Kasumi-1 (cell line): ENCODE results near the gene ARHGAP10.
"Not testable (repeated sequence)": the region's sequence is repeated elsewhere in the genome, so short reads cannot be mapped to it uniquely, and the experiment has no call there.

Experiments used
- DNase-seq, 2 experiments: peaks; one replicate each; lab custom pipeline; 2025; lab: John Stamatoyannopoulos, UW

ARHGAP10 gene

GRCh38 chr4:147912106-147912505, 180.2 kb downstream of the ARHGAP10 start:
- not testable (repeated sequence) for DNase-seq

DNA sequence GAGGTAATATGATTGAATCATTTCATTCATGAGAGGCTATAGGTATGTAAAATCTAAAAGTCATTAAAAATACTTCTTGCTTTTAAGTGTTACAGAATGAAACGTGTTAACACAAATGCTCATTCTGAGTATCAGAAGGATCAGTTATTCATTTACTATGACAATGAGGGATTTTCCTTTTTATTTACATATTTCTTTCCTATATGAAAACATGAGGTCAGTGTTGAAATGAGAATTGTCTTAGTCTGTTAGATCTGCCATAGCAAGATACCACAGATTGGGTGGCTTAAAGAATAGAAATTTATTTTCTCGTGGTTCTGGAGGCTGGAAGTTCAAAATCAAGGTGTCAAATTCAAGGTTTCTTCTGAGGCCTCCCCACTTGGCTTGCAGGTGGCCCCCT, 181.2 kb downstream of the ARHGAP10 start:
- DNase-seq = no peak

DNA sequence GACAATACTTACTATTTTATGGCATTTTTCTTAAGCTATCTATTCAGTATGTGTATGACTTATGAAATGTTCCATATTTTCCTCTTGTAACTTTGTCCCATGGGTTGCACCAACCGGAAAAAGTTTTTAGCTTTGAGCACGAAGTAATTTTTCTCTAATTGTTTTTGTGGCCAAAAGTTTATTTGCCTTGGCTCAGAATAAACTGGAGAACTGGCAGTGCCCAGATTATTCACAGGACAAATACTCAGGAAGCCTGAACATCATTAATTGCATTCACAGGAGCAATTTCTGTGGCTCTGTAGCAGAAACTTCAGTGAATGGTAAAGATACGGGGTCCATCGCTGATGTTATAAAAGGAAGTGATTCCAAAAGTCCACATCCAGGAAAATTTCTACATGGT, 184.5 kb downstream of the ARHGAP10 start:
- DNase-seq = no peak

- DNase-seq = no peak
Observed at GRCh38 chr4:147923381-147923780, 191.5 kb downstream of the ARHGAP10 start.

DNA sequence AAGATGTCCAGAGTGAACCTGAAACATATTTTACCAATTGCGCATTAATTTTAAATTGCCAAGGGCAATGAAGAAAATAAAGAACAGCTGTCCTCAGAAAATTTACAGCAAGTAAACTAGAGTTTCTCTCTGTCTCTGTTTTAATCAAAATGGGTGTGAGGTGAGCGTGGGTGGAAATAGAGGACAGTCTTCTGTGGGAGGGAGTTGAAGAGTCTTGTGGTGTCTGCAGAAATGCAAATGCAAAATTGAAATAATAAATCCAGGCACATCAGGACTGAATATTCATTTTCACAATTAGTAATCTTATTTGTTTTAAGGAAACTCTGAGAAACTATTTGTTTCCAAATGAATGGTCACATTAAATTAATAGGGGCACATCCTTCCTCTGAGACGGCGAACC, 192.0 kb downstream of the ARHGAP10 start:
- no peak for DNase-seq

DNA sequence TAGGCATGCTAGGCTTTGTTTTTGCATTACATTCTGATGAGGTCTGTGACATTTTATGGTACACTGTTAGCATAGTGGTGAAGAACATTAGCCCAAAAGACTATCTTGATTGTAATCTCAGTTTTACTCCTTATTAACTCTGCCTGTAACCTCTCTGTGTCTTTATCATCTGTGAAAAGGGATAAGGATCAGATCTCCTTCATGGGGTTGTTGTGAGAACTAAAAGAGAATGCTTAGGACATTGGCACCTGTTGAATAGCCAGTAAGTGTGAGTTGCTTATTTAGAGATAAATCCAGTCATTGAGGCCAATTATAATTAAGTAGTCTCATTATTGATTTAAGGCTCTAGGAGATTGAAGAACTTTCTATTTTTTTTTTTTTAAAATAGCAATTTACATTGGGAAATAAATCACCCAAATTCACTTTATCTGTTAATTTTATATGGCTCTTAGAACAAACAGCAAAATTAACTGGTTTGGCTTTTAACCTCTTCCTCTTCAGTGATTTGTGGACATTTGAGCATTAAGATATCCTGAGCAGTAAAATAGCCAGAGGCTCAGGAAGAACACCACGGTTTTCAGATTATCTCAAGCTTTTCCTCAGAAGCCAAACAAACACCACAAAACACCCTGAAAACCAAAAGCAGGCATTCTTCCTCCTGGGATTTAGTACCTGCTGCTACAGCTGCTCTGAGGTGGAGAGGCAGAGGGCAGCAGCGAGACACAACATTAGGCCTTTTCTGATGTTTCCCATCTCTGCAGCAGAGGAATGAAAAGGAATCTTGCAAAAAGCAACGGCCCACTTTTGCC, 192.9 kb downstream of the ARHGAP10 start:
- DNase-seq = peak; percentile 29 to 38

- no peak for DNase-seq
Observed at GRCh38 chr4:147927377-147928137, 195.7 kb downstream of the ARHGAP10 start.

- no peak for DNase-seq
Observed at GRCh38 chr4:147928400-147928799, 196.5 kb downstream of the ARHGAP10 start.

DNA sequence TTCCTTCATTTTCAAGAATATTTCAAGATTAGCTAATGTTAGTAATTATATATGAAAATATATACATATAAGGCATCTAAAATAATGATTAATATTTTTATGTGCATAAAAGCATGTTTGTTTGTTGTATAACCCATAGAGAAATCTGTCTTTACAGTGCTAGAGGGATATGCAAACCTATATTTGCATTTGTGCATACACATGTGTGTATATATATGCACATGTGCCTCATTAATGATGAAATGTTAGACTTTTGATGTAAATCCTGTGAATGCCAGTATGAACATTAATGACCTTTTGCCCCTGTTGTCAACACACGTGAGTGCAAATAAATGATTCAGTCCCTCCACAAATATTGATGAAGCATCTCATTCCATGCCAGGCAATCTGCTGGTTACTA, 197.9 kb downstream of the ARHGAP10 start:
- DNase-seq = no peak

DNA sequence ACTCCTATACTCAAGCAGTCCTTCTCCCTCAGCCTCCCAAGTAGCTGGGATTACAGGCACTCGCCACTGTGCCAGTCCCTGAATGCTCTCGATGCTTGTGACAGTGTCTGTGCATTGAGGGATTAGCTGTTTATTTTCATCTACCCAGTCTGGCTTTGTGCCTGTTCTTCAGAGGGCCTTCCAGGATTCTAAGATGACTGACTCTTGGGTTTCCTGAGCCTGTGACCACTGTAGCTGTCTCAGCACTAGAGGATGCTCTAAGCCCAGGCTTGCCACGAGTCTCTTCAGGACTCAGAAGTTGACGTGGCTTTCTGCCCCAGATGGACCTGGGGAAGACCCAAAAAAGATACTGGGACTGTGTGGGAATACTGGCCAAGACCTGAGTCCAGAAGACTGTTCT, 201.4 kb downstream of the ARHGAP10 start:
- no peak for DNase-seq

DNA sequence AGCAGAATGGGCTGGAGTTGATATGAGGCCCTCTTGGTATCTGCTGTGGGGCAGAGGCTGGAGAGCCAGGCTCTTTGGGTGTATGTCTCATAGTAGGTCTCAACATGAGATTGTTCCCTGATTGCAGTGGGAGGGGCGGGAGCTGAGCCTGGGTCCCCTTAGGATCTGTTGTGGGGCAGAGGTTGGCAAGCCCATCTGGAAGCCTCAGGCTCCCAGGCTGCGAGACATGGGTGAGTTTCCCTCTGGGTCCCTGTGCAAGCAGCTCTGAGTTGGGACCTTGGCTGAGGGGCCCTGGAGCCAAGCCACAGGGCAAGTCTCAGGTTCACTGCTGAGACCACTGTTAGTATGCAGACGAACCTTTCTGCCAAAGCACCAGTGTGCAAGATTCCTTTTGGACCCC, 201.9 kb downstream of the ARHGAP10 start:
- DNase-seq = no peak

- no peak for DNase-seq
Observed at GRCh38 chr4:147938496-147938895, 206.6 kb downstream of the ARHGAP10 start.

- no peak for DNase-seq
Observed at GRCh38 chr4:147940171-147940570, 208.3 kb downstream of the ARHGAP10 start.

DNA sequence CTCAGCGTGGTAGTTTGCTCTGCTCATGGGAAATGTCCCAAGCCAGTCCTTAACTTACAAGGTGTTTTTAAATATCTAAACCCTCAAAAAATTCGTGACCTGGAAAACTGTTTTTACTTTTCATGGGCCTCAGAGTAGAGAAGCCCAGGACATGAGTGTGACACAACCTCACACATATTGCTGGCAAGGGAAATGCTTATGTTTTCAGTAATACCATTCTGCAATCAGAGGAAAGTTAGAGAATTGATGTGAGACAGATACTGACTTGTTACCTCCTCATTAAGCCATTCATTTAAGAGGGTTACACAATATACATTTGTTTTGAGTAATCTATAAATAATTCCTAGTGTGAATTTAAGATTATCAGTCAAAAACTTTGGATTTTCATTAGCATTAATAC, 209.5 kb downstream of the ARHGAP10 start:
- DNase-seq = no peak

DNA sequence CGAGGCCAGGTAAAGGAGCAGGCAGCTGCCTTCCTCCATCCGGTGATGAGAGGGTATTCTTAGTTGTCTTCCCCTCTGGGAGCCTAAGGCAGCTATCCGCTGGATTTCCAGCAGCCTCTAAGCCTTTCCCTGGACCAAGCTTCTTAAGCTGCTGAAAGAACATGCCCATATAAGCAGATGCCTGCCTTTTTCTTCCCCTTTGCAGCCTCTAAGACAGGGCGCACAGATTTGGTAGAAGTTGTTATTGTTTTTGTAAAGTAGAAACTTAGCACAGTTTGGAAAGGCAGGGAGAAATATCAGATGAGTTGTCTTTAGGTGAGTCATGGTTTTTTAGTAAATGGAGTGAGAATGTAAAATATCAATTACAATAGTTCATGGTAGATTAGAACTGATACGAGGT, 210.8 kb downstream of the ARHGAP10 start:
- DNase-seq = no peak

DNA sequence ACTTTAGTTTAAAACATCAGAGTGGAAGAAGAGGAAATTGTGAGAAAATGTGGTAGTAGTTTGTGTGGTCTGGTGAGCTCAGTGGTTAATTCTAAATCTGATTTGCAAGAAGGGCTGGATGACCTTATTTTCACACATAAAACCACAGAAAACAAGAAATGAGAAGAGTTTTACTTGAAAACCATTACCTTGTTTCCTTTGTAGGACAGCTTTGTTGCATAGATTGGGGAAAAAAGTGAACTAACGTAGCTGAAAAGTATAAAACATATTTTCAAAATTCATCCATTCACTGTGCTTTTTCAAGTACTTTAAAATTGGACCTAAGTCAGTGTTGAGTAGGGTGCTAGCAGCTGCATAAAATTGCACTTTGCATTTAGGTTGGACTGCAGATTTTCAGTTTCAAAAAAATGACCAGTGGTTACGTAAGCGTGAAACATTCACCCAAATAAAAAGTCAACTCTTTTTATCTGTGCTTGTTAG, 211.3 kb downstream of the ARHGAP10 start:
- DNase-seq = peak; percentile 16 to 27

GRCh38 chr4:147944249-147944648, 212.4 kb downstream of the ARHGAP10 start:
- DNase-seq = peak in 1 of 2 experiments; percentile 11

DNA sequence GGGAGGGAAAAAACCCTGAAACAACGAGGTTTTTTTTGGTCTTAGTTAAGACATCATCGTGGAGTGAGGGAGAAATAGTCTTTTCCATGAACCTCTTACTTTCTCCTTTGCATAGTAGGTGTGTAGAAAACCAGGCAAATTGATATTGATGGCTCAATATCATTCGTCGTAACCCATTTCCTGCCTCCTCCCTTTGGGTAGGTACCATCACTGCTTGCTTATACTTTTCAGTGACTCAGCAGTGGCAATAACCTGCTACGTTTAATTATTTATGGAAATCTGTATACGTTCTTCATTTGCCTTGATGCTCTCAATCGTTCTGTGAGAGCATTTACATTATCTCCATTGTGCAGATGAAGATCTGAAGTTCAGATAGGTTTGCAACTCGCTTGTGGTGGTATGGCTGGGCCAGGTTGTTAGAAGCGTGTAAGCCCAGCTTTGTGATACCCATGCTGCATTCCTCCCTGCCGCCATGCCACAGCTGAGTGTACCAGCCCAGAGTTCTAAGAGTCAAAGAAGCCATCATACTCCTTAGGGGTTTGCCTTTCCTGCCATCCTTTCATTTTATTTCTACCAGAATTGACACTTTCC, 212.9 kb downstream of the ARHGAP10 start:
- no peak for DNase-seq

- no peak for DNase-seq
Observed at GRCh38 chr4:147948336-147948735, 216.4 kb downstream of the ARHGAP10 start.

DNA sequence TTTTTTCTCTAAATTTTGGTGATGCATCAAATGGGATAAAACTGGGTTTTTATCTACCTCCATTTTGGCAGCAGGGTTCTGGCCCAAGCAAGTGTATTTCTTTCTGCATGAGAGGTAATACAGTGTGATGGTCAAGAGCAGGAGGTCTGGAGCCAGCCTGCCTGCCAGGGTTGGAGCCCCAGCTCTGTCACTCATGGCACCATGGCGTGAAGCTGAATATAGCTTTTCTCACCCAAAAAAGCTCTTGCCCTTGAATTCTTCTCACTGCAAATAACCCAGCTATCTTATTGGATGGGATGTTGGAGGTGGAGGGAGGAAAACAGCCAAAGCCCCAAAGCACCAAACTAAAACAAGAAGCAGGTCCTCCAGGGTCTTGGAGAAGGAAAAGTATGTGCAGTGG, 218.4 kb downstream of the ARHGAP10 start:
- no peak for DNase-seq

- DNase-seq = no peak
Observed at GRCh38 chr4:147950841-147951240, 219.0 kb downstream of the ARHGAP10 start.

DNA sequence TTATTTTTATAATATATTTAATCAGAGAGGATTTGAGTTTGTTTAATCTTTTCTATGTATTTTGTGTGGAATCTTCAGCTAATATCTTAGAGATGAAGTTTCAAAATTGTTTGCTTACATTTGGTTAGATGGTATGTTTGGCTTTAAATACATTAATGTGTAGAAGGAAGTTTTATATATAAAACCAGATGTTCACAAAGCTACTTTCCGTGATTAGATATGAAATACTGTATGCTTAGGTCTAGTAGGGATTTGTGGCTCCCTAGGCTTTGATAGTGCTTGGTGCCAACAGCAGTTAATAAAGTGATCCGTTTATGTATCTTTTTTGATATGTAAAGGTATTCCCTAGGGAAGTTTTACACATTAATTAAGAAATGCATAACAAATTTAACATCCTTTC, 223.0 kb downstream of the ARHGAP10 start:
- DNase-seq = no peak
